Kidney (tissue), 14 donors: ENCODE measurements around the gene WDSUB1. TPM values are rescaled to one million over a fixed set of nuclear protein-coding genes. Genes with fewer than 3 reads are reported as not detected.

Experiments
- DNase-seq, 5 donors: peaks; one replicate each; pipeline ENCODE4 v3.0.0-alpha.2; 2013 to 2020
- FAIRE-seq: peaks from 2 replicates; lab custom pipeline; 2012; peaks lifted over from hg19 to GRCh38; lab: Jason Lieb, UNC
- H3K27ac ChIP-seq, 2 donors: one replicate each; pipeline ENCODE4 v1.7.0; 2013; ENCODE audit warnings: low read depth in 2 of 2, low read length in 2 of 2, inconsistent platforms in 1 of 2
- H3K27me3 ChIP-seq: one replicate; pipeline ENCODE4 v1.7.1; 2013; ENCODE audit warnings: low read length, inconsistent platforms; ENCODE audit not compliant: control insufficient read depth, insufficient read depth
- H3K36me3 ChIP-seq, 3 donors: one replicate each; pipeline versions ENCODE4 v1.7.0 to v1.7.1; 2013; ENCODE audit warnings: low read length in 3 of 3, control low read depth in 1 of 3, inconsistent platforms in 1 of 3; ENCODE audit not compliant: insufficient read depth in 3 of 3, control insufficient read depth in 2 of 3
- H3K4me1 ChIP-seq, 3 donors: one replicate each; pipeline versions ENCODE4 v1.7.0 to v1.7.1; 2013; ENCODE audit warnings: low read length in 3 of 3, inconsistent platforms in 1 of 3, low read depth in 1 of 3; ENCODE audit not compliant: control insufficient read depth in 2 of 3, insufficient read depth in 2 of 3
- H3K4me3 ChIP-seq, 3 donors: one replicate each; pipeline versions ENCODE4 v1.7.0 to v1.8.1; 2013; ENCODE audit warnings: low read length in 3 of 3, control low read depth in 1 of 3, inconsistent platforms in 1 of 3
- H3K9ac ChIP-seq, 3 donors: one replicate each; pipeline versions ENCODE4 v1.7.0 to v1.7.1; 2013; ENCODE audit warnings: low read length in 3 of 3, control low read depth in 1 of 3, inconsistent platforms in 1 of 3
- H3K9me3 ChIP-seq, 3 donors: one replicate each; pipeline versions ENCODE4 v1.7.0 to v1.7.1; 2013; ENCODE audit warnings: low read length in 3 of 3, control low read depth in 1 of 3, inconsistent platforms in 1 of 3; ENCODE audit not compliant: control insufficient read depth in 2 of 3, insufficient read depth in 1 of 3
- CTCF ChIP-seq: IDR thresholded peaks from 3 replicates; pipeline ENCODE4 v1.5.1; 2012; ENCODE audit warnings: mild to moderate bottlenecking, moderate library complexity, borderline replicate concordance; ENCODE audit not compliant: insufficient read depth; ENCODE audit errors: extremely low read depth
- intact Hi-C: fragments of 100-400 bp; cut with DNase I; formaldehyde crosslinking; loops from one replicate; pipeline ENCODE4 v1.11.1; 2022
- polyA plus RNA-seq: library from polyadenylated mRNA; stranded (reverse); fragments of 350-450 nt; fragmentation: Illumina TruSeq; extraction: RNeasy Lipid Tissue Mini Kit (QIAGEN cat#74804); gene quantifications from one replicate; pipeline ENCODE4 v1.2.3, GENCODE V29; 2014; ENCODE audit warnings: low read depth, low replicate concordance; ENCODE audit not compliant: insufficient read depth
- total RNA-seq: library from RNA; stranded (reverse); fragmentation: NEBNext Ultra II Directional; extraction: Animal tissue kit (Norgen Biotek cat#: 25700); gene quantifications from one replicate; pipeline ENCODE4 v1.2.1, GENCODE V29; 2021
- donor health status: control.
- donor health status: control.
- donor health status: control.
- donor health status: control.
- donor health status: control.
- donor health status: DM: yes; HTN: yes; CAD: no.
- donor health status: Normal renal cell carcinoma (clear cell type).

Gene WDSUB1
- total and polyA plus RNA-seq, 2 donors from 2014 or later = 11.6 to 22.1 TPM

- FAIRE-seq (no peak), DNase-seq (no peak)
- H3K4me1 ChIP-seq = peaks cover 0 to 11% (median 11%) of the 10 kb centered on the region in 3 donors
- no peak overlapping the region for H3K9ac ChIP-seq
- no peaks in the 10 kb centered on the region for H3K27me3 ChIP-seq
- intact Hi-C loops = no loop called here
- H3K27ac ChIP-seq = no peak overlapping the region
- TF ChIP-seq CTCF = no peak
- H3K9me3 ChIP-seq = no peaks in the 10 kb centered on the region
- no peak overlapping the region for H3K4me3 ChIP-seq
- H3K36me3 ChIP-seq = peaks cover 6 to 21% (median 16%) of the 10 kb centered on the region in 3 donors
These were observed 72.1 kb downstream of the WDSUB1 start for GRCh38 chr2:159214325-159214865.

- H3K4me3 ChIP-seq = no peak overlapping the region
- H3K9ac ChIP-seq = no peak overlapping the region
- DNase-seq = no peak
- H3K27me3 ChIP-seq = no peaks in the 10 kb centered on the region
- peaks cover 0 to 14% (median 11%) of the 10 kb centered on the region in 3 donors for H3K4me1 ChIP-seq
- no peak for TF ChIP-seq CTCF
- H3K27ac ChIP-seq = no peak overlapping the region
- FAIRE-seq = no peak
- intact Hi-C loops = no loop called here
- H3K36me3 ChIP-seq = peaks cover 5 to 16% (median 15%) of the 10 kb centered on the region in 3 donors
- H3K9me3 ChIP-seq = no peaks in the 10 kb centered on the region
These were observed 73.2 kb downstream of the WDSUB1 start for GRCh38 chr2:159213296-159213695.

- DNase-seq (peak in 4 of 5 donors; percentile 65 to 84 (median 76)), FAIRE-seq (no peak)
- intact Hi-C loops = no loop called here
- peak overlapping the region in 1 of 3 donors; percentile 16 for H3K9ac ChIP-seq
- H3K4me1 ChIP-seq = peaks cover 0 to 14% (median 11%) of the 10 kb centered on the region in 3 donors
- peaks cover 0 to 11% (median 10%) of the 10 kb centered on the region in 3 donors for H3K36me3 ChIP-seq
- no peak overlapping the region for H3K4me3 ChIP-seq
- no peak overlapping the region for H3K27ac ChIP-seq
- no peaks in the 10 kb centered on the region for H3K9me3 ChIP-seq
- H3K27me3 ChIP-seq = no peaks in the 10 kb centered on the region
- TF ChIP-seq CTCF = no peak
These were observed 74.8 kb downstream of the WDSUB1 start for GRCh38 chr2:159211447-159212396.
